HG03520 (cell line): Measurements from ENCODE around the gene CD6.
"Not testable (repeated sequence)": the region's sequence is repeated elsewhere in the genome, so short reads cannot be mapped to it uniquely, and the experiment has no call there.

Experiments
- ATAC-seq: cut with Tn5 transposase; IDR thresholded peaks from one replicate; pipeline ENCODE4 v1.9.1; 2021; ENCODE audit warnings: mild to moderate bottlenecking, moderate library complexity; ENCODE audit not compliant: unreplicated experiment

The CD6 gene

DNA sequence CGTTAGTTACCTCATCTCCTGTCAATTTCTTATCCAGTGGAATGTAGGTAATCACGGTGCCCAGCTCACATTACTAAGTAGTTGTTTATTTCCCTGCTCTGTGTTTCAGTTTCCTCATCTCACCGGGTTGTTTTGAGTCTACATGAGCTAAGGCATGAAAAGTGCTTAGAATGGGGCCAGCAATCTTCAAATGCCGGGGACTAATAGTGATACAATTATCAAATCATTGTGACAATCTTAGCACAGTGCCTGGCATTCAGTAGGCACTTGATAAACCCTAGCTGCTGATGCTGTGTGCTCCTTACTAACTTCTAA, 77.5 kb downstream of the CD6 start:
- no peak for ATAC-seq

DNA sequence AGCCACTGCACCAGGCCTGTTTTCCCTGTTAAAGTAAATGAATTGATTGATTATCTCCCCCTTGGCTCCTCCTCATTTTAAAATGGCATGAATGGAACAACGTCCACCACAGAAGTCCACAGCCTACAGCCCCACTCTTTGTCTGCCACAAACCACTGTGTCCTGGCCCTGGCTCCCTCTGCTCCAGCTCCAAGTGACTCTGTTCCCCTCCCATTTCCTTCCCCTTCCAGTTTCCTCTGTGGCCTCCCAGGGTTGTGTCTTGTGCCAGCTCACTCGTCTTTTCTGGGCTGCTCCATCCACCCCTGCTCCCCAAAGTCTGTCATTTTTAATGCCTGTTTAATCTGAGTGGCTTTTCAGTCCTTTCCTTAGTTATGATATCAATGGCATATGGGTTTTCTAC, 78.4 kb downstream of the CD6 start:
- no peak for ATAC-seq

DNA sequence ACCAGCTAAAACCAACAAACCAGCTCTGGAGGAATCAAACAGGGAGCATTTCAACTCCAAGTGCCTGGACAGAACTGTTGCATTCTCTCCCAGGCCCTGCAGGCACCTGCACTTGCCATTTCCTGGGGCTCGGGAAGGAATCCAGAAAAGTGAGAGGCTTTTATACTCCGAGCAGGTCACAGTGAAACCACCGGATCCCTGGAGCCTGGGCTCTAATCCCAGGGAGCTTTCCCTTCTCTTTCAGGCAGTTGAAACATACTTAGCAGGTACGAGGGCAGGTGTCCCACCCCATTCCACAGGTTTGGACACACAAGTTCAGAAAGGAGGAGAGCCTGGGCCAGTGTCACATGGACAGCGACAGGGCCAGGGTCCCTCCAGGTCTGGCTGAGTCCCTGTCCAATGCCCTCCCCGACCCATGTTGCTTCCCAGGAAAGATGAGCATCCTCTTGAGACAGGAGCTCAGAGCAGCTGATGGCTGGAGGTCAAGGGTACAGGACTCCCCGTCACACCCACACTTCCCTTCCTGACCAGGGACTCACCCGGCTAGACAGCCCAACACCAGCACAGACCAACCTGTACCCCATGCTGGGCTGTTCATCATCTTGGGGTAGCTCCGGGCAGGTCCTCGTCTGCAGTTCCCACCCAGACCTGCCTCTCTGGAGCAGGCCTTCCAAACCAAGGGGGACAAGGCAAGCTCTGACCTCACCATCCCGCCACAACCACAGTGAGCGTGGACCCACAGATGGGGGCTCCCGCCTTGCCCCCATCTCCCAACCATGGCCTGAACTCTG, 80.9 kb downstream of the CD6 start:
- no peak for ATAC-seq

DNA sequence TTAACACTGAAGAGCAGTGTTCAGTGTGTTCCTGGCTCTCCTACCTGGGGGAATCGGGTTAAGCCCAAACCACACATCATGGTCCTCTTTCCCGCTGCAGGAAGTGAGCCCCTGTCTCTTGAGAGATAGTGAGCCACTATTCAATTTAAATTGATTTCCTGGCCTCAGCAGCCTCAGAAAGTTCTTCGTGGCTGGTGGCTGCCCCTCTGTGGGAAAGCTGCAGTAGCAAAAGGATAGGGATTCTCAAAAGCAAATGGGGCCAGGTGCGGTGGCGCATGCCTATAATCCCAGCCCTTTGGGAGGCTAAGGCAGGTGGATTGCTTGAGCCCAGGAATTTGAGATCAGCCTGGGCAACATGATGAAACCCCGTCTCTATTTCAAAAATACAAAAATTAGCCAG, 81.7 kb downstream of the CD6 start:
- ATAC-seq, result no peak

DNA sequence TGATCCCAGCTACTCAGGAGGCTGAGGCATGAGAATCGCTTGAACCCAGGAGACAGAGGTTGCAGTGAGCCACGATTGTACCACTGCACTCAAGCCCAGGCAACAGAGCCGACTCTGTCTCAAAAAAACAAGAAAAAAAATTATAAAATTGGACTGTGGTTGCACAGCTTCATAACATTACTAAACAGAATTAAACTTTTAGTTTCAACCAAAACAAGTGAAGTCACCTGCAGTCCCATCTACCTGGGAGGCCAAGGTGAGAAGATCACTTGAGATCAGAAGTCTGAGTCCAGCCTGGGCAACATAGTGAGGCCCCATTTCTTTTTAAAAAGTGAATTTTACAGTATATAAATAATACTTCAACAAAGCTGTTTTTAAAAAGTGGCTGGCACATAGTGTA, 83.0 kb downstream of the CD6 start:
- no peak for ATAC-seq

DNA sequence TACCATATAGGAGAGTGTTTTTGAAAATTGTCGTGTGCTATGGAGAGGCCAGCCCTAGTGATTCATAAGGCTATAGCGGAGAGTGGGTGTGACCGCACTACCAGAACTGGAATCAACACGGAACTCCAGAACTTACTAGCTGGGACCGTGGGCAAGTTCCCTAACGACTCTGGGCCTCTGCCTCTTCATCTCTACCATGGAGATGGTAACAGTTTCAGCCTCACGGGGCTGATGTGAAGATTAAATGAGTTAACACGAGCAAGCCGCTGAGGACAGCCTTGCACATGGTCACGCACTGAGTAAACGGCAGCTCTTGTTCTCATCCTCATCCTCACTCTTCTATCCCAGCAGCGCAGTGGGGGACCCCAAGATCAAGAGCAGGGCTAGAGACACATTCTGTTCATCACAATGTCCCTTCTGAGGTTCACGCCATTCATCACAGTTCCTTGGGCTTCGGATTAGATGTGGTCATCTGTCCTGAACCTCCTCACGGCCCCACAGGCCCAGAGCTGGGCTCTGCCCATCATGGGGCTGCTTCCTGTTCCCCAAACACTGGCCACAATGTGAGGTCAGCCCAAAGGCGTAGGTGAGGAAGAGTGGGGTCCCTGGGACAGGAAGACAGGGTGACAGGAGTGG, 83.6 kb downstream of the CD6 start:
- no peak for ATAC-seq

DNA sequence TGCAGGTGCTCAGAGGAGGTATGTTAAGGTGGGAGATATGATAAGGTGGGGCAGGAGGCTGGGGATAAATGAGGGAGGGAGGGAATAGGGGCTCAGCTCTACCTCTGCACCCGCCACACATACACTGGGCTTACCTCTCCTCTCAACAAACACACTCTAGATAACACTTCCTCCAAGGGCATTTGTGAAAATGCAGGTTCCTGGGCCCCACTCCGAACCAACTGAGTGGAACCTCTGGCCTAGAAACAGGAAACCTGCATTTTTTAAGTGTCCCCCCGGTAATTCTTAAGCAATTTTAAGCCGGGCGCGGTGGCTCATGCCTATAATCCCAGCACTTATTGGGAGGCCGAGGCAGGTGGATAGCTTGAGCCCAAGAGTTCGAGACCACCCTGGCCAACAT, 84.3 kb downstream of the CD6 start:
- no peak for ATAC-seq

DNA sequence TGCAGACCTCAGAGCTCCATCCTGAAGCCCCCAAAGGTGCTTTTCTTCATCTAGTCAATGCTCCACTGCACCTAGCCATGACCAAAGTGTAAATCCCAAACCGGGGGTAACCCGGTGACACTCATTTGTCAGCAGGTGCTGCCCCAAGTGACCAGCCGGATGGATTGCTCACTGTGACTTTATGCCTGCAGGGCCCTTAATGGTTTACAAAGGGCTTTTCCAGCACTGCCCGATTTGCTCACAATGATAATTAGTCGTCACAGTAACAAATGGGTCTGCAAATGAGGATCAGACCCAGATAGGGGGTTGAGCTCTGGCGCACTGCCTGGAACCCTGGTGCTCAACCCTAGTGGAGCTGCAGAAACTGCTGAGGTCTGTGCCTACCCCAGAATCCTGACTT, 85.1 kb downstream of the CD6 start:
- no peak for ATAC-seq

DNA sequence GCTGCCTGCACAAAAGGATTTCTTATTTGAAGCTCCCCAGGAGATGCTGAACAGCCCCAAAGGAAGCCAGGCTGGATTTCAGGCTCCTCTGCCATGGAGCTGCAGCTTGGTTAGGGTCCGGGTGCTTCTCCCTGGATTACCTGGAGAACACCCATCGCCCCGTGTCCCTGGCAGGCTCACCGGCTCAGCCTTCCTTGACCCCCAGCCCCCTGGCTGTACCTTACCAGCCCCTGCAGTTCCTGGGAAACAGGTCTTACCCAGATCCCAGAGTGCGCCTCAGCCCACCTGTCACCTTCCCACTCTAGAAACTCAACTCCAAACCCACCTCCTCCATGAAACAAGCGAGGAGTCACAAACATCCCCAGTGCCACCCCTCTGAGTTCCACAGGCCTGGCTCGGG, 85.5 kb downstream of the CD6 start:
- no peak for ATAC-seq

DNA sequence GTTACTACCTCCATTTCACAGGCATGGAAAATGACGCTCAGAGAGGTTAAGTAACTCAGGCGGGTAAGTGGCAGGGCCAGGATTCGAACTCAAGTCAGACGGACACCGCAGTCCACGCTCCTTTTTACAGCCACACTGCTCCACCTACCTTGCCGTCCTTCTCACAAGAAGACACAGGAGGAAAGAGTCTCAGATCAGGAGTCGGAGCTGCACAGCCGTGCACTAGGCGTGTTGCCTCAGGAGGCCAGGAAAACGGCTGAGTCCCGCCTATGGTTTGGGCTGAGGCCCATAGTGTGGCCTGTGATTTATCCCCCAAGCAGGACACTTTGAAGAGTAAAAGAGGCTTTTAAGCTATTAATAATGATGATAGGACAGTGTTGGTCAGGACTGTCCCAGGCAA, 86.1 kb downstream of the CD6 start:
- no peak for ATAC-seq

DNA sequence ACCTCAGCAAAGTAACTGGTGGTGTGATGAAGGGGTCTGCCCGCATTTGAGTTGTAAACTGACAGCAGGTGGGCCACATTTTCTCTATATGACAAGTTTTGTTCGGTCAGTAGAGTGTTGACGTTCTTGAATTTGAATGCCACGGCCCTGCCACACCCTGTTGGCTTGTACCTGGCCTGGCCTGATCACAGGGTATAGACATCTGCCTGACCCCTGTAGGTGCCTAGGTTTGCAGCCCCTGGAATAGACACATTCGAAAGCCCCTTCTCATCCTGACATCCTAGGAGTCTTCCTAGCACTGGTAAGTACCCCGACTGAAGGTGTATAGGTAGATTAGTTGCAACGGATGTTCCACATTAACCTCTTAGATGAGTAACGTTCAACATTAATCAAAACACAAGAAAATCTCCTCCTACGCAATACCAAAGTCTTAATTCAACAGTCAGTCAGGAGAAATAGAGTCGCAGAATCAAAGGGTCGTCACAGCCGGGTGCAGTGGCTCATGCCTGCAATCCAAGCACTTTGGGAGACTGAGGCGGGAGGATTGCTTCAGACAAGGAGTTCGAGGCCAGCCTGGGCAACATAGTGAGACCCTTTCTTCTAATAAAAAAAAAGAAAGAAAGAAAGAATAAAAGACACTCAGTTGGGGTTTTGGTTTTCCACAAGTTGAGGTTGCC, 87.2 kb downstream of the CD6 start:
- ATAC-seq, result no peak

DNA sequence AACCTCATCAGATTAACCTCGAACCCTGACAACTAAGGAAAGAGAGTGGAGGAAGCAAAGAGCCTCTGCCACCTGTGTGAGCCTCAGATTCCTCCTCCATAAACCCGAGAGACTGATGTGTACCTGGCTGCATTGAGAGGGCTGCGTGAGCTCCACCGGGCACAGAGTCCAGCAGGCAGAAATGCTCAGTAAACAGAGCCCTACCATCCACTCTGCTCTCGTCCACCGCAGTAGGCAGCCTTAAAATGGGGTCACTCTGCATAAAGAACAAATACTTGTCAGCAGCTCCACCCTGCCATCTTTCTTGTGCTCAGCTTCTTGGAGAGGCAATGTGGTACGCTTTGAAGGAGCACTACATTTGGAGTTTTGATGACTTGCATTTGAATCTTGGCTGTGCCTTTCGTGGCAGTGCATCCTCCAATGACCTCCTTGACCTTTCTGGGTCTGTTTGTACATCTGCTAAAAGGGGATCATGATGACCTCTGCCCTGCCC, 87.8 kb downstream of the CD6 start:
- no peak for ATAC-seq

DNA sequence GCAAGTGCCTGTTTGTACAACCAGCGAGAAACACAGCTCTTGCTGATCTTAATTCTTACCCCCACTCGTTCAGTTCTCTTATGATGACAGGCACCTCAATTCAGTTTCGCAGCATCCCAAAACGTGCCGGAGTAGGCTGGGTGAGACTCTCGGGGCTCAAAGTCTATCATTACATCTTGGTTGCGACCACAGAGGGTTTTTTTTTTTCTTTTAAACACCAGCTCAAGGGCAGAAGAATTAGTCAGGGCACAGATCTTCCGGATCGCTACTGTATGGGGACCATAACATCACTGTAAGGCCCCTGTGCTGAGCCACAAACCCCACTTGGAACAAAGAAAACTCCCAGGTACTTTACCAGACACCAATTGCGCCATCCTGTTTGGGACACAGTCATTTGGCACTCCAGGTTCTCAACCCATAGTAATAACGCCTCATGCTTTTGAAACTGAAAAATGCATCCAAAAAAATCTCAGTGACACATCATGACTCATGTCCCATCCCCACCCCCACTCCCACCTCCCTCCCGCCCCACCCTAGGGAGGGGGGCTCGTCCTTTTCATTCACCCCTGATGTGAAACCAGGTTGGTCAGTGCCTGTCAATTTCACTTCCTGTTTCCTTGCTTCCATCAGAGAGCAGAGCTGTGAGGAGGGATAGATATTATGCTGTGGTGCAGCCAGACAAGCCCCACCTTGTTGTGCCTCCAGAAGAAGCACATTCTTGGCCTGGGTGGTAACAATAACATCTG, 89.8 kb downstream of the CD6 start:
- peak; percentile 77 for ATAC-seq

DNA sequence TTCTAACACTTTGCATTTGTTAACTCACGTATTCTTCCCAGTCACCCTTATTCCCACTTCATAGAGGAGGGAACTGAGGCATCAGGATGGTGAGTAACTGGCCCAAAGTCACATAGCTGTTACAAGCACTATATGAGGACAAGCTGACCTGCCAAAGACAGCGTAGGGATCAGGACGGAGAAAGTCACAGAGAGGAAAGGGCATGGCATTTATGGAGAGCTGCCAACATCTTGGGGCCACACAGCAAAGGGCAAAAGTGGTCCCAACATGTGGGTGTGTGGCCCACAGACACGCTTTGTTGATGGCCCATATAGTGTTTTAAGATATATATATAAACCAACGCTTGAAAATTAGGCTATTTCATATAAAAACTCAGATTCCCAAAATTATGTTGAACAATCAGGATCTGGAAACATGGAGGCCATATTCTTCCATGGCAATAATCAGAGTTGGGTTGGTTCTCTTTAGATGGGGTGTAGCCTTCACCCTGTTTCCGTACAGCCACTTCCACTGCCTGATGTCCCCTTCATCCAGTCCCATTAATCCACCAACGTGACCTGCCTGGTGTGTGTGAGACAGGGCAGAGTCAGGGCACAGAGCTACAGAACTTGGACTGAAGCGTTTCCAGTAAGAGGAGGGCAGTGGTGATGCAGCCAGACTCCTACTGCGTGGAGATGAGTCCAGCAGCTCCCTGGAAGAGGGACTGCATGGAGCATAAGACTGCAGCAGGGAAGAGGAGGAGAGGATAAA, 90.9 kb downstream of the CD6 start:
- ATAC-seq, result no peak

DNA sequence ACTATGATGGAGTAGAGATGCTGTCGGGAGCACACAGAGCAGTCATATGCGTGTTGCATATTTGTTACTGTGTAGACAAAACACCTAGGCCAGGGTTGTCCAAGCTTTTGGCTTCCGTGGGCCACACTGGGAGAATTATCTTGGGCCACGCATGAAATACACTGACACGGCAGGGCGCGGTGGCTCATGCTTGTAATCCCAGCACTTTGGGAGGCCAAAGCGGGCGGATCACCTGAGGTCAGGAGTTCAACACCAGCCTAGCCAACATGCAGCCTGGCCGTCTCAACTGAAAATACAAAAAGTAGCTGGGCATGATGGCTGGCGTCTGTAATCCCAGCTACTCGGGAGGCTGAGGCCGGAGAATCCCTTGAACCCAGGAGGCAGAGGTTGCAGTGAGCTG, 93.8 kb downstream of the CD6 start:
- not testable (repeated sequence) for ATAC-seq

DNA sequence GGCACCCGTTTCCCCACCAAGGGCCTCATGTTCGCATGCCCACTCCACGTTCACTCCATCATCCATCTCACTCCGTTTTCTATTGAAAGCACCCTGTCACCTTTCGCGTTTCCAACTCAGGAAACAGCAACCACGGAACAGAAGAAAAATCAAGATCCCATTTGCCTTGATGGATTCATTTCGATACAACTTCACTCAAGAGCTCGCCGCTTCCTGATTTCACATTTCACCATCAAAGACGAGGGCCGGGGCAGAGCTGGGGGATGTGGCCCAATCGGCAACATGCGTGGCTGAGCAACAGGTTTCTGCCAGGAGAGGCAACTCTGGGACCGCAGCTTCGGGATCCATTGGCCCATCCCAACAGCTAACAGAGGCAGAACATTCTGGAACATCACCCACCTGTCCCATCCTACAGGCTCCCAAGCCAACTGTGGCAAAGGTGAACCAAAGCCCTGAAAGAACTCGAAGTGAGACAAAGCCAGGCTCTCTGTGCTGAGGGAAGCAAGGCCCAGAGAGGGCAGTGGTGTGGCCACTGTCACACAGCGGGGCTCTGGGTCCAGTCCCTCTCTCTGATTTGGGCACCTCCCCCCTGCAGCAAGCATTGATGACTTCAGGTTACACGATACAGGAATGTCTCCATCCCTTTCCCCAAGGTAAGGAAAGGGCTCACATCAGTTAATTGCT, 94.6 kb downstream of the CD6 start:
- no peak for ATAC-seq

DNA sequence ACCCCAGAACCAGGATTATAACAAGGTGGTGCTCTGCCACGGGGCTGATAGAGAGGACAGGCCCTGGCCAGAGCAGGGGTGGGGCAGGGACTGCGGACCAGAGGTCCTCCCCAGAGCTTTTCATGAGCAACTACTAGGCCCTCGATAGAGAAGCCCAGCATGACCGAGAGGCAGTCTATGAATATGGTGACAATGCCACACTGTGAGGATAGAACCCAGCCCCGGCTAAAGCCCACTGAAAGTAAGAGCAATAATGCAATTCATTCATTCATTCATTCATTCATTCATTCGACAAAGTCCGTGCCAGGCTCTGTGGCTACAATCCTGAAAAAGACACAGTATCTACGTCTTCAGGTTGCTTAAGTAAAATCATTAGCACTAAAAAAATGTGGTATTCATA, 95.2 kb downstream of the CD6 start:
- ATAC-seq, result no peak

DNA sequence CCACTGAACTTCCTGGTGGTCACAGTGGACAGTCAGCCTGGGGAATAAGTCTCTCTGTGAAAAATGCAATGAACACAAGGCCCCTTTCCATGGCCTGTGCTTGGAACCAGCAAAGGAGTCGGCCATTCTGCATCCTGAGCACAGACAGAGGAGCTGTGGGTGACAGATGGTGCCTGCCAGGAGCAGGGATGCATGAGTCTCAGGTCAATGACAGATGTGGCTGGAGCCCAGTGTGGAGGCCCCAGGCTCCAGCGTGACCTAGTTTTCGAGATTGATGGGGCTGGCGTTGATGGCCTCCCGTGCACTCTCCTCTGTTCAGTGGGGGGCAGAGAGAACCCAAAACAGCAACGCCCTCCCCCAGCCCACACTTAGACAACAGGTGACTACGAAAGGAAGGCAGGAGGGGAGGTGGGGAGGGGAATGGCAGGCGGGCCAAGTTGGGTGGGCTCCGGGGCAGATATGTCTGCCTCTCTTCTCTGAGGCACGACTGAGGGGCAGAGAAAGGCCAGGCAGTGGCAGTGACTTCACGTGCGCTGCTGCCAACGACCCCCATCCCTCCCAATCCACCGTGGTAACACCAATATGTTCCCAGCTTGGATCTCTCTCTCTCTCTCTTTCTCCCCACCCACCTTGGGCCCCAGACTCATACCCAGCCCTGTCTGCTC, 96.4 kb downstream of the CD6 start:
- no peak for ATAC-seq

DNA sequence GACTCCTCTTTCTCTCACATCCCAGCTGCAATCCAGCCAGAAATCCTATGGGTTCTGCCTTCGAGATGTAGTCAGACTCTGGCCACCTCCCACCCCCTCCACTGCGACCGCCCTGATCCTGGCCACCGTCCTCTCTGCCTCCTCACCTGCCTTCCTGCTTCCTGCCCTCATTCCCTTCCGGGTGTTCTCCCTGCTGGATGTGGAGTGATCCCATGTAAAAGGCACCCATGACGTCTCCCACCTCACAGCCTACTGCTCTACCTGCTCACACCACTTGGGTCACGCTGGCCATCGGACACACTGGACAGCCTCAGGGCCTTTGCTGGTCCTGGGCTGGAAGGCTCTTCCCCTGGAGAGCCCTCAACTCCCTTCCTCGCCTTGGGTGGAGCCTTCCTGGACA, 97.1 kb downstream of the CD6 start:
- ATAC-seq, result no peak

DNA sequence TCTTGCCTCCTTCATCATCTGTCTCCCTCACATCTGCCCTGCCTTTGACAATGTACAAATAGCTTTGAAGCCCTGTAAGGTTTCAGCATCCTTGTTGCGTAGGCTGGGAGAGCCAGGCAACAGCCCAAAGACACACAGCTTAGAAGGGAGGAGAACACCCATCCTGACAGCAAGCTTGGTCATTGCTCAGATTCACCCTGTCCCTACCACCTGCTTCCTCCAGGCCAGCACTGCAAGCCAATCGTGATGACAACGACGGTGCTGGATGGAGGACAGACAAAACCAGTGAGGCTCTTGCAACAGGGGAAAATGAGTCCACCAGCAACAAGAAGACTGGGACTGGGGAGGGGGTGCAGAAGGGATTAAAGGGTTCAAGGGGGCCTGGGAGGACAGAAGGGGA, 97.9 kb downstream of the CD6 start:
- ATAC-seq, result no peak
